ENCODE measurements around the gene HSH2D.

HSH2D gene

GRCh38 chr19:16202320-16203255 is 59.1 kb downstream of the HSH2D start:
- Histone ChIP-seq H3K9ac (peak overlapping the region in 1 of 11 experiments; percentile 18; a peak in 1 of 22 replicates), H3K36me3 (peaks cover 67 to 80% (median 73%) of the 10 kb centered on the region in 11 experiments), H3K27ac (no peak overlapping the region), H3K4me1 (peaks cover 11 to 36% (median 21%) of the 10 kb centered on the region in 10 experiments), H3K27me3 (no peaks in the 10 kb centered on the region), H3K9me3 (replicated peaks in 1 of 11) (no peaks in the 10 kb centered on the region), H3K4me3 (no peak overlapping the region), H4K20me1 (peaks cover 38 to 86% (median 46%) of the 10 kb centered on the region in 11 experiments; a peak in 21 of 22 replicates), H3K4me2 (no peak overlapping the region; a peak in 1 of 22 replicates)
- TF ChIP-seq Cebpa-rat (IDR thresholded peaks at IDR 0.05), result no peak

GRCh38 chr19:16203256-16204004 is 59.9 kb downstream of the HSH2D start:
- peaks cover 75 to 89% (median 81%) of the 10 kb centered on the region in 11 experiments for H3K36me3 ChIP-seq
- H3K9ac ChIP-seq, result no peak overlapping the region
- peaks cover 9 to 35% (median 21%) of the 10 kb centered on the region in 10 experiments for H3K4me1 ChIP-seq
- no peak for TF ChIP-seq Cebpa-rat (IDR thresholded peaks at IDR 0.05)
- no peak overlapping the region for H3K4me3 ChIP-seq
- no peak overlapping the region; a peak in 1 of 22 replicates for H3K4me2 ChIP-seq
- H4K20me1 ChIP-seq, result peaks cover 38 to 90% (median 46%) of the 10 kb centered on the region in 11 experiments; a peak in 21 of 22 replicates
- no peak overlapping the region for H3K27ac ChIP-seq
- H3K27me3 ChIP-seq, result no peaks in the 10 kb centered on the region
- H3K9me3 ChIP-seq (replicated peaks in 1 of 11), result no peaks in the 10 kb centered on the region

GRCh38 chr19:16204005-16204294 is 60.5 kb downstream of the HSH2D start:
- Histone ChIP-seq H3K27me3 (no peaks in the 10 kb centered on the region), H3K9ac (no peak overlapping the region), H4K20me1 (peaks cover 38 to 88% (median 46%) of the 10 kb centered on the region in 11 experiments; a peak in 21 of 22 replicates), H3K36me3 (peaks cover 80 to 94% (median 86%) of the 10 kb centered on the region in 11 experiments), H3K4me1 (peaks cover 4 to 30% (median 15%) of the 10 kb centered on the region in 10 experiments), H3K9me3 (replicated peaks in 1 of 11) (no peaks in the 10 kb centered on the region), H3K4me2 (no peak overlapping the region), H3K4me3 (no peak overlapping the region), H3K27ac (no peak overlapping the region)
- no peak for TF ChIP-seq Cebpa-rat (IDR thresholded peaks at IDR 0.05)

DNA sequence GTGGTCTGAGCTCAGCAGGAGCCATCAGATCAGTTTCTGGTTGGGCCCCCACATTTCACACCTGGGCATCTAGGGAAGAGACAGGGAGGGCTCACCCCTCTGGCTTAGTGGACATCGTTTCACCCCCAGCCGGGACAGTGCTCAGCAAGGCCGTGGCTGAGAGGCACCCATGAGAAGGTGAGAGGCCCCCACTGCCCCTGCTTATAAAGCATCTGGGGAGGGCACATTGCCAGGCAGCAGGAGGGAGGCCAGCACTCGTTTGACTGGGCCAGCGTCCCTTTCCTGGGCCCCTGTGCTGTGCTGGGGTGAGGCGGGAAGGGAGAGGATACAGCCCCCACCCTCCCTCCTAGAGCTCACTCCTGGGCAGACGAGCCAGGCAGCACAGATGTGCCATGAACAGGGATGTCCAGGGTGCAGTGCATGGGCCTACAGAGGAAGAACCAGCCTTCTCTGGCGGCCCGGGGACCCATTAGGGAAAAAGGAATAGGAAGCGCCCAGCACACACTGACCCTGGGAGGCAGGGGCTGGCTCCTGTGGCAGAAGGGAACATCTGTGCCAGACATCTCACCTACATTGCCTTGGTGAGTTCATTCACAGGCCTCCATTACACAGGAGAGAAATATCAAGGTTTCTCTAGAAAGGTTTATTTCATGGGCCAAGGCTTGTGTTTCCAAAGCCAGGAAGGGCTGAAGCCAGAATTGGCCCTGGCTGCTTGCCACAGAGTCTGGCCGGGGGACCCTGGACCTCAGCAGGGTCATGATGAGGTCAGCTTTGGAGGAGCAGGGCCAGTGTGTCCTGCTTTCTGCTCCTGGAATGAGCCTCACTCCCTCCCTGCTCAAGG is 61.9 kb downstream of the HSH2D start:
- no peak overlapping the region for H3K27ac ChIP-seq
- H3K27me3 ChIP-seq, result no peaks in the 10 kb centered on the region
- peaks cover 92 to 100% (median 95%) of the 10 kb centered on the region in 11 experiments for H3K36me3 ChIP-seq
- peaks cover 29 to 73% (median 37%) of the 10 kb centered on the region in 11 experiments; a peak in 21 of 22 replicates for H4K20me1 ChIP-seq
- TF ChIP-seq Cebpa-rat (IDR thresholded peaks at IDR 0.05), result no peak
- H3K9ac ChIP-seq, result no peak overlapping the region
- no peaks in the 10 kb centered on the region for H3K9me3 ChIP-seq (replicated peaks in 1 of 11)
- peaks cover 0 to 15% (median 1%) of the 10 kb centered on the region in 10 experiments; a peak in 10 of 20 replicates for H3K4me1 ChIP-seq
- H3K4me2 ChIP-seq, result no peak overlapping the region
- H3K4me3 ChIP-seq, result no peak overlapping the region

DNA sequence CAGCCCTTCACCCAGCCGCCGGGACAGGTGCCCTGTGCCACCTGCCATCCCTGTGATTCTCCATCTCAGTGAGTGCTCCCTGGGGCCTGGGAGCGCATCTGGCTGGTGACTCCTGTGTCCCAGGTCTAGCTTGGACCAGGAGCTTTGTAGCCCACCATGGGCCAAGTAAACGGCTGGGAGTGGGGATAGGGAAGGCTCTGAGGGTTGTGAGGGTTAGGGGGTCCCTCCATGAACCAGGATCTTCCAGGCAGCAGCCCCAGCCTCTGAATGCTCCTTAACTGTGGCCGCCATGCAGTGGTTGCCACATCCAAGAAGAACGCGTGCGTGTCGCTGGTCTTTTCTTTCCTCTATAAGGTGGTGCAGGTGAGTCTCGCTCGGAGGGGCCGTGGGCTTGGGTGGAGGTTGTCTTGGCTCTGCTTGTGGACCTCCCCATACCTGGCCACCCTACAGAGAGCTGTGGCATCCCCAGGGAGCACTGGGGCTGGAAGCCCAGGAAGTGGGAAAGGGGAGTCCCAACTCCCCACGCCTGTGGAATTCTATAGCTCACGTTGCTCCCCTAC is 62.6 kb downstream of the HSH2D start:
- TF ChIP-seq Cebpa-rat (IDR thresholded peaks at IDR 0.05), result no peak
- Histone ChIP-seq H3K36me3 (peaks cover 92 to 100% (median 95%) of the 10 kb centered on the region in 11 experiments), H3K4me3 (no peak overlapping the region), H3K27ac (no peak overlapping the region), H3K27me3 (no peaks in the 10 kb centered on the region), H4K20me1 (peaks cover 24 to 66% (median 30%) of the 10 kb centered on the region in 11 experiments; a peak in 21 of 22 replicates), H3K4me1 (peaks cover 0 to 11% (median 0%) of the 10 kb centered on the region in 10 experiments; a peak in 4 of 20 replicates), H3K9ac (peak overlapping the region in 1 of 11 experiments; percentile 5; a peak in 1 of 22 replicates), H3K4me2 (no peak overlapping the region), H3K9me3 (replicated peaks in 1 of 11) (peaks cover 0 to 3% (median 0%) of the 10 kb centered on the region in 11 experiments; a peak in 4 of 22 replicates)

GRCh38 chr19:16206637-16207036 is 63.2 kb downstream of the HSH2D start:
- H3K36me3 ChIP-seq, result peaks cover 96 to 100% (median 97%) of the 10 kb centered on the region in 11 experiments
- no peak overlapping the region for H3K27ac ChIP-seq
- H3K4me1 ChIP-seq, result peaks cover 0 to 11% (median 0%) of the 10 kb centered on the region in 10 experiments; a peak in 4 of 20 replicates
- H4K20me1 ChIP-seq, result peaks cover 22 to 63% (median 28%) of the 10 kb centered on the region in 11 experiments; a peak in 21 of 22 replicates
- TF ChIP-seq Cebpa-rat (IDR thresholded peaks at IDR 0.05), result no peak
- H3K4me2 ChIP-seq, result no peak overlapping the region
- no peaks in the 10 kb centered on the region for H3K27me3 ChIP-seq
- H3K4me3 ChIP-seq, result no peak overlapping the region
- H3K9ac ChIP-seq, result peak overlapping the region in 1 of 11 experiments; percentile 5; a peak in 1 of 22 replicates
- H3K9me3 ChIP-seq (replicated peaks in 1 of 11), result peaks cover 0 to 8% (median 4%) of the 10 kb centered on the region in 11 experiments; a peak in 4 of 22 replicates

- H3K9ac ChIP-seq, result peak overlapping the region in 1 of 11 experiments; percentile 5; a peak in 1 of 22 replicates
These were observed 63.6 kb downstream of the HSH2D start for GRCh38 chr19:16207063-16207462.

More at GRCh38 chr19:16207063-16207462, 63.6 kb downstream of the HSH2D start:
- H3K36me3 ChIP-seq, result peaks cover 96 to 100% (median 97%) of the 10 kb centered on the region in 11 experiments
- no peak overlapping the region; a peak in 1 of 22 replicates for H3K27ac ChIP-seq
- peaks cover 0 to 8% (median 4%) of the 10 kb centered on the region in 11 experiments; a peak in 4 of 22 replicates for H3K9me3 ChIP-seq (replicated peaks in 1 of 11)
- no peak for TF ChIP-seq Cebpa-rat (IDR thresholded peaks at IDR 0.05)
- H4K20me1 ChIP-seq, result peaks cover 18 to 62% (median 24%) of the 10 kb centered on the region in 11 experiments; a peak in 21 of 22 replicates
- H3K27me3 ChIP-seq, result no peaks in the 10 kb centered on the region
- H3K4me2 ChIP-seq, result no peak overlapping the region
- H3K4me3 ChIP-seq, result no peak overlapping the region
- peaks cover 0 to 11% (median 0%) of the 10 kb centered on the region in 10 experiments; a peak in 4 of 20 replicates for H3K4me1 ChIP-seq
